GM19438 (cell line): ENCODE data around the gene RABGAP1L.
"Not testable (repeated sequence)": the region's sequence is repeated elsewhere in the genome, so short reads cannot be mapped to it uniquely, and the experiment has no call there.

Source experiments
- ATAC-seq: cut with Tn5 transposase; IDR thresholded peaks from one replicate; pipeline ENCODE4 v1.9.1; 2021; ENCODE audit warnings: low read depth; ENCODE audit not compliant: unreplicated experiment

Gene RABGAP1L

GRCh38 chr1:174642393-174642792, 483.1 kb downstream of the RABGAP1L start:
- ATAC-seq: no peak

GRCh38 chr1:174643206-174643605, 483.9 kb downstream of the RABGAP1L start:
- no peak for ATAC-seq

GRCh38 chr1:174649572-174649971, 490.3 kb downstream of the RABGAP1L start:
- ATAC-seq: not testable (repeated sequence)

- no peak for ATAC-seq
Observed at GRCh38 chr1:174652569-174653280, 493.4 kb downstream of the RABGAP1L start.

- ATAC-seq: no peak
Observed at GRCh38 chr1:174654560-174654959, 495.2 kb downstream of the RABGAP1L start.

- ATAC-seq: no peak
Observed at GRCh38 chr1:174656409-174657059, 497.2 kb downstream of the RABGAP1L start.

- ATAC-seq: no peak
Observed at GRCh38 chr1:174657411-174657810, 498.1 kb downstream of the RABGAP1L start.

- no peak for ATAC-seq
Observed at GRCh38 chr1:174657893-174658292, 498.6 kb downstream of the RABGAP1L start.

- ATAC-seq: no peak
Observed at GRCh38 chr1:174659823-174660222, 500.5 kb downstream of the RABGAP1L start.

GRCh38 chr1:174660476-174660875, 501.2 kb downstream of the RABGAP1L start:
- no peak for ATAC-seq

- ATAC-seq: no peak
Observed at GRCh38 chr1:174663358-174663757, 504.0 kb downstream of the RABGAP1L start.

GRCh38 chr1:174666248-174666647, 506.9 kb downstream of the RABGAP1L start:
- no peak for ATAC-seq

- ATAC-seq: no peak
Observed at GRCh38 chr1:174671826-174672225, 512.5 kb downstream of the RABGAP1L start.

- ATAC-seq: no peak
Observed at GRCh38 chr1:174676856-174677255, 517.5 kb downstream of the RABGAP1L start.

GRCh38 chr1:174678657-174679056, 519.3 kb downstream of the RABGAP1L start:
- no peak for ATAC-seq

GRCh38 chr1:174680101-174680500, 520.8 kb downstream of the RABGAP1L start:
- no peak for ATAC-seq

GRCh38 chr1:174682419-174683008, 523.2 kb downstream of the RABGAP1L start:
- no peak for ATAC-seq

GRCh38 chr1:174686213-174686612, 526.9 kb downstream of the RABGAP1L start:
- no peak for ATAC-seq

GRCh38 chr1:174689524-174689923, 530.2 kb downstream of the RABGAP1L start:
- no peak for ATAC-seq

GRCh38 chr1:174690266-174690665, 530.9 kb downstream of the RABGAP1L start:
- no peak for ATAC-seq

GRCh38 chr1:174692313-174692712, 533.0 kb downstream of the RABGAP1L start:
- no peak for ATAC-seq

- ATAC-seq: no peak
Observed at GRCh38 chr1:174693085-174693484, 533.8 kb downstream of the RABGAP1L start.
